HepG2 (cell line): ENCODE data around the gene SLC34A3. TPM values are rescaled to one million over a fixed set of nuclear protein-coding genes. Genes with fewer than 3 reads are reported as not detected.

ENCODE experiments used
- CBFB ChIP-seq: sonication (generic); formaldehyde crosslinking; IDR thresholded peaks from 2 replicates; pipeline ENCODE4 v1.4.0; 2020; ENCODE audit warnings: missing genetic modification reagents
- ETV5 ChIP-seq: IDR thresholded peaks from 2 replicates; pipeline ENCODE4 v1.6.1; 2018; ENCODE audit warnings: missing biosample characterization, missing genetic modification reagents, inconsistent platforms, borderline replicate concordance
- FOSL2 ChIP-seq: sonication (generic); formaldehyde crosslinking; IDR thresholded peaks from 2 replicates; pipeline ENCODE4 v1.4.0; 2020; ENCODE audit warnings: missing genetic modification reagents
- FOXC1 ChIP-seq: sonication (generic); formaldehyde crosslinking; IDR thresholded peaks from 2 replicates; pipeline ENCODE4 v1.8.0; 2022; ENCODE audit warnings: mild to moderate bottlenecking, missing genetic modification reagents, borderline replicate concordance
- GATAD1 ChIP-seq: IDR thresholded peaks from 2 replicates; pipeline ENCODE4 v1.6.1; 2016; ENCODE audit warnings: missing genetic modification reagents, missing compliant biosample characterization
- HMGA1 ChIP-seq: sonication (generic); formaldehyde crosslinking; conservative IDR thresholded peaks from 2 replicates; pipeline ENCODE4 v1.4.0; 2020; ENCODE audit warnings: missing genetic modification reagents
- HOXA9 ChIP-seq: sonication (generic); formaldehyde crosslinking; IDR thresholded peaks from 2 replicates; pipeline ENCODE4 v1.8.1; 2022; ENCODE audit warnings: missing genetic modification reagents, mild to moderate bottlenecking, moderate library complexity, borderline replicate concordance
- MEIS2 ChIP-seq: sonication (generic); formaldehyde crosslinking; IDR thresholded peaks from 2 replicates; pipeline ENCODE4 v1.9.0; 2021; ENCODE audit warnings: mild to moderate bottlenecking, missing genetic modification reagents
- MXD3 ChIP-seq: IDR thresholded peaks from 2 replicates; pipeline ENCODE4 v1.6.1; 2016; ENCODE audit warnings: mild to moderate bottlenecking, missing biosample characterization, missing genetic modification reagents
- MYNN ChIP-seq: sonication (generic); formaldehyde crosslinking; IDR thresholded peaks from 2 replicates; pipeline ENCODE4 v1.4.0; 2020; ENCODE audit warnings: mild to moderate bottlenecking, low read depth, missing genetic modification reagents
- NFATC3 ChIP-seq: sonication (generic); formaldehyde crosslinking; IDR thresholded peaks from 2 replicates; pipeline ENCODE4 v1.5.1; 2020; ENCODE audit warnings: mild to moderate bottlenecking, missing genetic modification reagents
- PHF8 ChIP-seq: sonication (generic); formaldehyde crosslinking; IDR thresholded peaks from 2 replicates; pipeline ENCODE4 v1.5.0; 2020; ENCODE audit warnings: missing genetic modification reagents
- SUZ12 ChIP-seq: fragments of 150-350 bp; IDR thresholded peaks from 2 replicates; pipeline ENCODE4 v1.6.1; 2014; ENCODE audit warnings: low read depth, low read length
- TARDBP ChIP-seq: sonication (generic); formaldehyde crosslinking; IDR thresholded peaks from 2 replicates; pipeline ENCODE4 v1.8.0; 2022; ENCODE audit warnings: mild to moderate bottlenecking, missing genetic modification reagents
- TFDP2 ChIP-seq: sonication (generic); formaldehyde crosslinking; IDR thresholded peaks from 2 replicates; pipeline ENCODE4 v1.4.0; 2020; ENCODE audit warnings: missing genetic modification reagents
- ZBED4 ChIP-seq: sonication (generic); formaldehyde crosslinking; IDR thresholded peaks from 2 replicates; pipeline ENCODE4 v1.4.0; 2020; ENCODE audit warnings: missing genetic modification reagents, borderline replicate concordance
- ZGPAT ChIP-seq: IDR thresholded peaks from 2 replicates; pipeline ENCODE4 v1.6.1; 2016; ENCODE audit warnings: mild to moderate bottlenecking
- ZNF160 ChIP-seq: sonication (generic); formaldehyde crosslinking; IDR thresholded peaks from 2 replicates; pipeline ENCODE4 v1.8.0; 2022; ENCODE audit warnings: mild to moderate bottlenecking, inconsistent platforms, missing genetic modification reagents
- ZNF484 ChIP-seq: sonication (generic); formaldehyde crosslinking; IDR thresholded peaks from 2 replicates; pipeline ENCODE4 v1.5.1; 2020; ENCODE audit warnings: mild to moderate bottlenecking, low read depth, missing genetic modification reagents, borderline replicate concordance
- ZNF574 ChIP-seq: sonication (generic); formaldehyde crosslinking; IDR thresholded peaks from 2 replicates; pipeline ENCODE4 v1.4.0; 2020; ENCODE audit warnings: missing genetic modification reagents
- polyA plus RNA-seq, 8 experiments: library from polyadenylated mRNA; depleted of rRNA in 3 of 8; stranded (reverse) in 7 of 8; unstranded in 1 of 8; fragments of >200 nt; fragmentation: Illumina TruSeq in 4 of 8; extraction: Trizol in 4 of 8; gene quantifications; 2 replicates each; pipeline versions ENCODE4 v1.2.1 to v1.2.3, GENCODE V29; 2011 to 2016; ENCODE audit warnings: low read depth in 4 of 8, missing spikeins in 1 of 8, mixed read lengths in 1 of 8; ENCODE audit not compliant: insufficient read depth in 1 of 8
- total RNA-seq, 5 experiments: library from RNA; depleted of rRNA; stranded (reverse); fragments of >200 nt; fragmentation: Illumina TruSeq; extraction: Trizol; gene quantifications; 2 replicates each; pipeline ENCODE4 v1.2.3, GENCODE V29; 2016; ENCODE audit warnings: low read depth in 1 of 5

Gene SLC34A3
- total and polyA plus RNA-seq, 2 of the 13 experiments (the other 11 are each of a cell fraction or from before 2014, with no cell fraction given), result 0.07 to 1.0 TPM

- no peak for TF ChIP-seq HOXA9 (CRISPR knock-in tag)
- peak; percentile 10 for TF ChIP-seq FOSL2 (CRISPR knock-in tag)
- no peak for TF ChIP-seq NFATC3
- peak; percentile 58; the same call in 1 of the 2 replicates for TF ChIP-seq ZNF160 (CRISPR knock-in tag)
- no peak for TF ChIP-seq ZGPAT (CRISPR knock-in tag)
- no peak for TF ChIP-seq ZNF484 (CRISPR knock-in tag)
- TF ChIP-seq MYNN (CRISPR knock-in tag), result no peak
- no peak for TF ChIP-seq HMGA1
- TF ChIP-seq TARDBP, result peak; percentile 26; the same call in 1 of the 2 replicates
- TF ChIP-seq MXD3 (CRISPR knock-in tag), result no peak
- TF ChIP-seq TFDP2, result no peak
- peak; percentile 12; the same call in 1 of the 2 replicates for TF ChIP-seq CBFB
- TF ChIP-seq ZNF574 (CRISPR knock-in tag), result peak; percentile 8
- TF ChIP-seq ZBED4, result peak; percentile 39; the same call in 1 of the 2 replicates
- peak; percentile 40; the same call in 1 of the 2 replicates for TF ChIP-seq MEIS2 (CRISPR knock-in tag)
- no peak for TF ChIP-seq FOXC1 (CRISPR knock-in tag)
- TF ChIP-seq GATAD1 (CRISPR knock-in tag), result peak; percentile 62
- peak; percentile 34; the same call in 1 of the 2 replicates for TF ChIP-seq PHF8 (CRISPR knock-in tag)
- no peak for TF ChIP-seq SUZ12
- peak; percentile 2; the same call in 1 of the 2 replicates for TF ChIP-seq ETV5 (CRISPR knock-in tag)
Measured at GRCh38 chr9:137227054-137227852, 3.4 kb upstream of the SLC34A3 start, which contains the start of gene RNF224 (continued).
